ENCODE results near the gene ITIH5. TPM values are rescaled to one million over a fixed set of nuclear protein-coding genes. Genes with fewer than 3 reads are reported as not detected.

The ITIH5 gene
- total RNA-seq, 1 donor from 2014 or later = 2.3 TPM

DNA sequence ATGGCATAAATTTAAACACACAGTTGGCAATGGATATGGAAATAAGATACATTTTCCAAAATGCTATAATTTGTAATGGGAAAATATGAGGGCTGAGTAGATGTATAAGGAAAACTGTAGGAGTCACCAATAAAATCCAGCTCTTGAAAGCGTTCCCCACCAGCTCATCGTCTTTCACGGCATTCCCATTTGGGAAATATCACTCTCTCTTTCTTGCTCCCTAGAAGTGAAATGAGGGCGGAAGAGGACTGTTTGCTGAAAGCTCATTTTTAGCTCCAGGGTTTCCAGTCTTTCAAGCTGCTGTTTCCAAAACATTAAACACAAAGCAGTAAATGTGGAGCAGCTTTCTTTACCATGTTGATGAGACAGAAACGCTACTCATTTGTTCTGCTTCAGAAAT is 151.3 kb downstream of the ITIH5 start:
- ATAC-seq = no peak

DNA sequence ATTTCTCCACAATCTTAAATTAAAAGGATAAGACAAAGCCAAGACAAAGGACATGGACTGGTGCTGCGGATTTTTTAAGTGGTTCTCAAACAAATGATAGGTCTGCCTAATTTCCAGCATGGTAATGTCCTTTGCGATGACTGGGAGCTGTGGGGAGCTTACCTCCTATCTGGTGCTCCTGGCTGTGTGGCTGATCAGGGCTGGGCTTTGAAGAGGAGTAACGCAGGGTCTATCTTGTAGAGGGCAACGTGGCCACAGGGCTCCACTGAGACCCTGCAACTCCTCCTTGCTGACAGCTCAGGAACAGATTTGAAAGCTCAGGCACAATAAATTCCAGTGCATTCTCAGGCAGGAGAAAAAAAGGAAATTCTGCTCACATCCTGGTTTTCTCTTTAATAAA is 152.8 kb downstream of the ITIH5 start:
- no peak for ATAC-seq

DNA sequence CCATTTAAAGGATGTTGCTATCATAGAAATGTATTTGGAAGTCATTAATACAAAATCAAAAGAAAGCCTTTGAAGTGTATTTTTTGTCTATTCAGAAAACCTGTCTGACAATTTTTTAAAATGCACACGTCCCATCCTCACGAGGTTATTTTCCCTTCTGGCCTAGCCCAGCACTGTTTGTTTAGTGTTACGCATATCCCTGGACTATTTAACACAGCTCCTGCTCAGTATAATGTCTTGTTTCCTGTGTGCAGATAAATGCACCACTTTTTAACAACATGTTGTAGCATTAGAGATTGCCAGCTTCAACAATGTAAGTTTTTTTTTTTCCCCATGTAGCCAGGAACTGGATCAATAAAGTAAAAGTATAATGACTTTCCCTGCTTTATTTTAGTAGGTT is 153.3 kb downstream of the ITIH5 start:
- ATAC-seq = no peak

- no peak for ATAC-seq
These were observed 154.3 kb downstream of the ITIH5 start for GRCh38 chr10:7512487-7512886.

DNA sequence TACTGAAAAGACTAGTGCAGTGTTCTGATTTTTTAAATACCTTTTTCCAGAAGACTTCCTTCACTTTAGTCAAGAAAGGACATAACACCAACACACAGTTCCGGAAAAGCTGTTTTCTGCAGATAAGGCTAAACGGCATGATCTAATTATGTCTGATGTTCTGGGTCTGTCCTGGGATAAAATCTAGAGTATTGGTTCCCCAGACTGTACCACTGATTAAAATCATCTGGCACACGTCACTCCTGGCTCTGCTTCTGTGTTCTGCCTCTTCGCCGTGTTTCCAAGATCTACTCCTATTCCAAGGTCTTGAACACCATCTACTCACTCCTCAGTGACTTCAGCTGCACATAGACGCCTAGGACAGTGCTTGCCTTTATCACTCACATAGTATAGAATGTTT is 155.2 kb downstream of the ITIH5 start:
- no peak for ATAC-seq

Other genes with a start within 250 kb of the ITIH5 start
- gene ITIH2, start 36.4 kb upstream of the ITIH5 start, total RNA-seq = not detected
- gene KIN, start 121.0 kb upstream of the ITIH5 start, total RNA-seq = 8.3 TPM
- gene ATP5F1C, start 121.2 kb upstream of the ITIH5 start, total RNA-seq = 316 TPM
- 3.3 TPM for gene TAF3, start 151.5 kb upstream of the ITIH5 start, total RNA-seq

Data from esophagus mucosa (tissue), 1 donor.